Activated CD8-positive, alpha-beta memory T cell treated with anti-CD3 and anti-CD28 coated beads for 4 hours (primary cell): Measurements from ENCODE around the gene LDHB.
"Not testable (repeated sequence)": the region's sequence is repeated elsewhere in the genome, so short reads cannot be mapped to it uniquely, and the experiment has no call there.

ENCODE experiments used
- DNase-seq, 2 donors: peaks; one replicate each; pipeline ENCODE4 v3.0.0-alpha.2; 2020; ENCODE audit warnings: low read depth in 2 of 2

LDHB gene

GRCh38 chr12:21661396-21662093 is 3.9 kb upstream of the LDHB start:
- not testable (repeated sequence) for DNase-seq

GRCh38 chr12:21659383-21659782 is 1.7 kb upstream of the LDHB start:
- no peak for DNase-seq

GRCh38 chr12:21656905-21657325 is 727 bp downstream of the LDHB start:
- no peak for DNase-seq

- no peak for DNase-seq
Measured at GRCh38 chr12:21655591-21655990, 2.1 kb downstream of the LDHB start.

- DNase-seq, result no peak
Measured at GRCh38 chr12:21651821-21652220, 5.8 kb downstream of the LDHB start.

- no peak for DNase-seq
Measured at GRCh38 chr12:21650997-21651396, 6.6 kb downstream of the LDHB start.

- DNase-seq, result no peak
Measured at GRCh38 chr12:21649034-21649433, 8.6 kb downstream of the LDHB start.

- DNase-seq, result no peak
Measured at GRCh38 chr12:21648378-21648777, 9.3 kb downstream of the LDHB start.

- no peak for DNase-seq
Measured at GRCh38 chr12:21647179-21647578, 10.5 kb downstream of the LDHB start.

GRCh38 chr12:21645041-21645500 is 12.6 kb downstream of the LDHB start:
- DNase-seq, result not testable (repeated sequence)

- no peak for DNase-seq
Measured at GRCh38 chr12:21644516-21644915, 13.1 kb downstream of the LDHB start.

- DNase-seq, result no peak
Measured at GRCh38 chr12:21643758-21644157, 13.9 kb downstream of the LDHB start.

GRCh38 chr12:21642707-21643389 is 14.8 kb downstream of the LDHB start:
- DNase-seq, result no peak

- DNase-seq, result no peak
Measured at GRCh38 chr12:21638054-21638891, 19.4 kb downstream of the LDHB start.

- no peak for DNase-seq
Measured at GRCh38 chr12:21634245-21634644, 23.4 kb downstream of the LDHB start.

GRCh38 chr12:21631367-21631766 is 26.3 kb downstream of the LDHB start:
- DNase-seq, result no peak

- no peak for DNase-seq
Measured at GRCh38 chr12:21627924-21628323, 29.7 kb downstream of the LDHB start.

- DNase-seq, result no peak
Measured at GRCh38 chr12:21618566-21618965, 39.1 kb downstream of the LDHB start.

- DNase-seq, result no peak
Measured at GRCh38 chr12:21617030-21617429, 40.6 kb downstream of the LDHB start.

GRCh38 chr12:21615431-21615830 is 42.2 kb downstream of the LDHB start:
- no peak for DNase-seq

GRCh38 chr12:21614506-21614905 is 43.1 kb downstream of the LDHB start:
- DNase-seq, result no peak

GRCh38 chr12:21613931-21614330 is 43.7 kb downstream of the LDHB start:
- no peak for DNase-seq
